HUES48 (cell line): ENCODE measurements around the gene ANKRD37.
"Not testable (repeated sequence)": the region's sequence is repeated elsewhere in the genome, so short reads cannot be mapped to it uniquely, and the experiment has no call there.

Experiments used
- H3K27ac ChIP-seq: one replicate; pipeline ENCODE4 v1.7.0; 2013; ENCODE audit warnings: low read depth, low read length, inconsistent platforms
- H3K27me3 ChIP-seq: 2 replicates; pipeline ENCODE4 v1.6.1; 2013; ENCODE audit warnings: mild to moderate bottlenecking, low read length; ENCODE audit not compliant: control insufficient read depth, insufficient read depth
- H3K36me3 ChIP-seq: 2 replicates; pipeline ENCODE4 v1.6.1; 2013; ENCODE audit warnings: low read length; ENCODE audit not compliant: control insufficient read depth, insufficient read depth
- H3K4me1 ChIP-seq: 2 replicates; pipeline ENCODE4 v1.6.1; 2013; ENCODE audit warnings: mild to moderate bottlenecking, low read length; ENCODE audit not compliant: control insufficient read depth, insufficient read depth
- H3K4me3 ChIP-seq: 2 replicates; pipeline ENCODE4 v1.5.1; 2013; ENCODE audit warnings: mild to moderate bottlenecking, low read depth, low read length
- H3K9ac ChIP-seq: 2 replicates; pipeline ENCODE4 v1.6.1; 2013; ENCODE audit warnings: mild to moderate bottlenecking, low read depth, low read length, moderate library complexity
- H3K9me3 ChIP-seq: 2 replicates; pipeline ENCODE4 v1.6.1; 2013; ENCODE audit warnings: low read length; ENCODE audit not compliant: control insufficient read depth, insufficient read depth

The ANKRD37 gene

GRCh38 chr4:185361872-185362271 lies 34.8 kb upstream of the ANKRD37 start:
- H3K27me3 ChIP-seq: no peaks in the 10 kb centered on the region
- H3K4me3 ChIP-seq: no peak overlapping the region
- H3K4me1 ChIP-seq: peaks cover 7% of the 10 kb centered on the region; the same call in 1 of the 2 replicates
- peaks cover 14% of the 10 kb centered on the region for H3K36me3 ChIP-seq
- H3K9ac ChIP-seq: no peak overlapping the region
- no peak overlapping the region for H3K27ac ChIP-seq
- H3K9me3 ChIP-seq: no peaks in the 10 kb centered on the region

DNA sequence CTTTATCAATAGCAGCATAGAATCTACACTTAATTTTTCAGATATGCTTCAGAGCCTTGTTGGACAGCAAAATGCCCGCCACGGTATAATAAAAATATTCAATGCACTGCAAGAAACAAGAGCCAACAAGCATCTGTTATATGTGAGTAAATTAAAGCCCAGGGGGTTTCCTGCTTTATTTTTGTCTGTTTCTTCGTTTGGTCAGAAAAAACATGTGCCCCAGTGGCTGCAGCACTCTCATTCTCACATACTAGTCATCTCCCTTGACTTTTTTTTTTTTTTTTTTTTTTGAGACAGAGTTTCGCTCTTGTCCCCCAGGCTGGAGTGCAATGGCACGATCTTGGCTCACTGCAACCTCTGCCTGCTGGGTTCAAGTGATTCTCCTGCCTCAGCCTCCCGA lies 34.1 kb upstream of the ANKRD37 start:
- H3K27ac ChIP-seq, H3K27me3 ChIP-seq, H3K9me3 ChIP-seq, H3K9ac ChIP-seq, H3K4me1 ChIP-seq, H3K4me3 ChIP-seq: not testable (repeated sequence)
- H3K36me3 ChIP-seq: peaks cover 14% of the 10 kb centered on the region

DNA sequence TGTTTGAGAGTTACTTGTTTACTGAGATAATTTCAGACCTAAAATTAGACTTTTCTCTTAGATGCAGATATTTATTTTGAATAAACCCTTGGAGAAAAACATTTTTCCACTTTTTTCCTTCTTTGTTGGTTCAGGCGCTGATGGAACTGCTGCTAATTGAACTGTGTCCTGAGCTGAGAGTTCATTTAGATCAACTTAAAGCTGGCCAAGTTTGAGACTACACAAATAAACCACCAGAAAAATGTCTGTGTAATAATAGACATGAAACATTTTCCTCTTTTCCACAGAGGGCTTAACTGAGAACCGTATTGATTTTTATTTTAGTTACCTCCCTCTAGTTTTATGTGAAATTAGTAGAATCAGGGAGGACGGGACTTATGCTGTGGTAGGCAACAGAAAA lies 33.4 kb upstream of the ANKRD37 start:
- Histone ChIP-seq H3K4me3 (no peak overlapping the region), H3K36me3 (peaks cover 9% of the 10 kb centered on the region), H3K27me3 (no peaks in the 10 kb centered on the region), H3K27ac (no peak overlapping the region), H3K4me1 (peaks cover 7% of the 10 kb centered on the region; the same call in 1 of the 2 replicates), H3K9ac (no peak overlapping the region), H3K9me3 (no peaks in the 10 kb centered on the region)

DNA sequence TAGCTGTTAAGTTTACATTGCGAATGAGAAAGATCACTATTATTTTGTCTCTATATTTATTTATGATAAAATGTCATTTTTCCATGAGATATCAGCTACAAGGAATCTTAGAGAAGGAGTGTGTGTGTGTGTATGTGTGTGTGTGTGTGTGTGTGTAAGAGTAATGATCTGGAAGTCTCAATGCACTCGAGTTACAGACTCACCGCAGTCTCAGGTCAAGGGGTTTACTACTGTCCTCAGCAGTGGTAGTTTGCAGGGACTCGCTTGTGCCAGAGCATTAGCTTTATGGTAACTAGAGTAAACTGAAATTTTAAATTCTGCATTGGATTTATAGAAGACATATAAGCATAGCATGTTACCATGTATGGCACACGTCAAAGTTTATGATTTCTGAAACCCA lies 31.8 kb upstream of the ANKRD37 start:
- H3K9me3 ChIP-seq: no peaks in the 10 kb centered on the region
- H3K27ac ChIP-seq: no peak overlapping the region
- peaks cover 12% of the 10 kb centered on the region; the same call in 1 of the 2 replicates for H3K4me1 ChIP-seq
- no peak overlapping the region for H3K9ac ChIP-seq
- no peak overlapping the region for H3K4me3 ChIP-seq
- no peaks in the 10 kb centered on the region for H3K27me3 ChIP-seq
- peaks cover 4% of the 10 kb centered on the region for H3K36me3 ChIP-seq

DNA sequence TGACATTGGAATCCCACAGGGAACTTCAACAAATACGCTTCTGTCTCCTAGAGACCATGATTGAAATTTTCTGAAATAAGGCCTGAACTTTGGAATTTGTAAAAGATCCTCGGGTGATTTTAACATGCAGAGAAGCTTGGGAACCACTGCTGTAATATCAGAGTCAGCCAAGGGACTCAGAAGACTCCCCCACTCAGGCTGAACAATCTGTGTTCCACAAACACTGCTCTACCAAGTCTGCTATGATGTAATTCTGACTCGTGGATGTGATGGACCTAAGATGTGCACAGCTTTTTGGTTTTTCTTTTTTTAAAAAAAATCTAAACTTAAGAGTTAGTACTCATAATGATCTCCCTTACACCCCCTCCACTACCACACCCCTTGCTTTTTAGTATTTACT lies 26.9 kb upstream of the ANKRD37 start:
- peaks cover 2% of the 10 kb centered on the region; the same call in 1 of the 2 replicates for H3K36me3 ChIP-seq
- no peaks in the 10 kb centered on the region for H3K9me3 ChIP-seq

GRCh38 chr4:185370268-185370949 lies 26.2 kb upstream of the ANKRD37 start:
- Histone ChIP-seq H3K9me3 (no peaks in the 10 kb centered on the region), H3K4me3 (no peak overlapping the region), H3K4me1 (peaks cover 9% of the 10 kb centered on the region; the same call in 1 of the 2 replicates), H3K36me3 (peaks cover 2% of the 10 kb centered on the region; the same call in 1 of the 2 replicates), H3K27me3 (no peaks in the 10 kb centered on the region), H3K9ac (no peak overlapping the region), H3K27ac (no peak overlapping the region)

More for the DNA sequence above, 26.9 kb upstream of the ANKRD37 start:
- H3K4me3 ChIP-seq: no peak overlapping the region
- no peak overlapping the region for H3K9ac ChIP-seq
- peaks cover 9% of the 10 kb centered on the region; the same call in 1 of the 2 replicates for H3K4me1 ChIP-seq
- no peak overlapping the region for H3K27ac ChIP-seq
- H3K27me3 ChIP-seq: no peaks in the 10 kb centered on the region

DNA sequence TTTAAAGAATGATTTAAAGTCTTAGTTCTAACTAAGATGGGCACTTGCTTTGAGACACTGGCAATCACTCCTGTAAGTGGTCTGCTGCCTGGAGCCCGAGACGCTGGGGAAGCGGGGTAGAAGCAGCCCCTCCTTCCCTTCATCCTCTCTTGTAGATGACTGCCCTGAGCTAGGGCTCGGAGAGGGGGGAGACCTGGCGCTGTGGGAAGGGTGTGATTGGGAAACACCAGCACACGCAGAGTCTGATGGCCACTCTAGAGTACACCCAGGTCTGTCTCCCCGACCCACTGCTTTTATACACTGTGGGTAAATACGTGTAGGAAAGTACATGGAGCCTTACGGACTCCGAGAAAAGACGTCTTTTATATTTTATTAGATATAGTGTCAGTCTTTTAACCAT lies 24.9 kb upstream of the ANKRD37 start:
- H3K4me1 ChIP-seq: peaks cover 9% of the 10 kb centered on the region; the same call in 1 of the 2 replicates
- no peak overlapping the region for H3K9ac ChIP-seq
- H3K36me3 ChIP-seq: peaks cover 2% of the 10 kb centered on the region; the same call in 1 of the 2 replicates
- H3K27me3 ChIP-seq: no peaks in the 10 kb centered on the region
- no peaks in the 10 kb centered on the region for H3K9me3 ChIP-seq
- no peak overlapping the region for H3K27ac ChIP-seq
- H3K4me3 ChIP-seq: no peak overlapping the region

- Histone ChIP-seq H3K9me3 (no peaks in the 10 kb centered on the region), H3K4me1 (peaks cover 20% of the 10 kb centered on the region), H3K27ac (no peak overlapping the region), H3K4me3 (no peak overlapping the region), H3K36me3 (peaks cover 2% of the 10 kb centered on the region; the same call in 1 of the 2 replicates), H3K9ac (no peak overlapping the region), H3K27me3 (no peaks in the 10 kb centered on the region)
These were observed 22.6 kb upstream of the ANKRD37 start for GRCh38 chr4:185374027-185374426.

DNA sequence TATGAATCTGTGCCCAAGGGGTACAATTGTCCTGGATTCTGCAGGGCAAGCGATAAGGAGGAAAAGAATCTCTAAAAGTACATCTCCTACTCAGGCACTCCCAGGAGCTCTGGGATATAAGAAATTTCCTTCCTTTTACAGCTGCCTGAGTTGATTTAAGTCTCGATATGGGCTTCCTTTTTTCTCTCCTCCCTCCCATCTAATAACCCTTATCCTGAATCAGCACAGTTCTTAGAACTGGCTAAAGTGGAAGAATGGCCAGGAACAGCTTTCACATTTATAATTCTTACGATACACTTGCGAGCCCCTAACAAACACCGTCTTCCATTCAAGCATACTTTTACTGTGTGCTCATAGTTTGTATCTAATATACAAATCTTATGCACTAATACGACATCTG lies 22.1 kb upstream of the ANKRD37 start:
- H3K36me3 ChIP-seq: peaks cover 2% of the 10 kb centered on the region; the same call in 1 of the 2 replicates
- no peak overlapping the region for H3K4me3 ChIP-seq
- no peak overlapping the region for H3K27ac ChIP-seq
- H3K4me1 ChIP-seq: peaks cover 19% of the 10 kb centered on the region
- no peaks in the 10 kb centered on the region for H3K27me3 ChIP-seq
- no peak overlapping the region for H3K9ac ChIP-seq
- H3K9me3 ChIP-seq: no peaks in the 10 kb centered on the region

DNA sequence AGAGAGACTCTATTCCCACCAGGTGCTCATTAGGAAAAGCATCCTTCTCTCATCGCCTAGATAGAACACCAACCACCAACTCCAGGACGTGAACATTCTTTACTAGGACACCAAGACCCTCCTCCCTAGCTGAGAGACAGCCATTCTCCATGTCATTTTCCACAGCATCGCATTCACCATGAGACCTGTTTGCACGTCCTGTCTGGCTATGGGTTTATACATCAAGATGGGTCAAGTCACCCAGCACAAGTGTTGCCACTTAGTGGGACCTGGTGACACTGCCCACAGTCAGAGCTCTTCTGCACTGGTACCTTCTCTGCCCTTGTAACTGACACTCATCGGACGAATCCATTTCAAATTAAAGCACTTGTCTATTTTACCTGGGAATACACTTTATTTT lies 18.4 kb upstream of the ANKRD37 start:
- Histone ChIP-seq H3K27ac (no peak overlapping the region), H3K4me1 (peaks cover 12% of the 10 kb centered on the region), H3K36me3 (no peaks in the 10 kb centered on the region; the same call in 1 of the 2 replicates), H3K27me3 (no peaks in the 10 kb centered on the region), H3K9me3 (no peaks in the 10 kb centered on the region), H3K9ac (no peak overlapping the region), H3K4me3 (no peak overlapping the region)

- no peak overlapping the region for H3K9ac ChIP-seq
- H3K36me3 ChIP-seq: no peaks in the 10 kb centered on the region
- H3K4me1 ChIP-seq: peaks cover 12% of the 10 kb centered on the region
- H3K27ac ChIP-seq: no peak overlapping the region
- no peak overlapping the region for H3K4me3 ChIP-seq
- H3K27me3 ChIP-seq: no peaks in the 10 kb centered on the region
- no peaks in the 10 kb centered on the region for H3K9me3 ChIP-seq
These were observed 17.0 kb upstream of the ANKRD37 start for GRCh38 chr4:185379326-185380295.
